ENCODE data around the gene CCDC80.

The CCDC80 gene

DNA sequence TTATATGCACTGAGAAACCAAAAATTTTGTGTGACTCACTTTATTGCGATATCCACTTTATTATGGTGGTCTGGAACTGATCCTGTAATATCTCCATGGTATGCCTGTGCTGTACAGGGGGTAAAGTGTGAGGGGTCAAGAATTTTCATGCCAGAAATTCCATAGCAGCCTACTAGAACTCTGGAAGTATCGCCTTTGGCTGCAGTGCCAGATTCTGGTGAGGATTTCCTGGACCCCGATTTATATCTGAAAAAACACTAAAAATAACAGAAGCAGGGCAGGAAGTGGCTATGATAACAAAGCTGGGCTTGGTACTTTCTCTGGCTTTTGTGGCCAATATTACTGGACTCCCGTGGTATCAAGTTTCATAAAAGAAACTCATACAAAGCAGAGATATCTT lies 36.4 kb downstream of the CCDC80 start:
- no peak overlapping the region for H3K27ac ChIP-seq
- no peak for TF ChIP-seq ZFX (IDR thresholded peaks at IDR 0.05)

DNA sequence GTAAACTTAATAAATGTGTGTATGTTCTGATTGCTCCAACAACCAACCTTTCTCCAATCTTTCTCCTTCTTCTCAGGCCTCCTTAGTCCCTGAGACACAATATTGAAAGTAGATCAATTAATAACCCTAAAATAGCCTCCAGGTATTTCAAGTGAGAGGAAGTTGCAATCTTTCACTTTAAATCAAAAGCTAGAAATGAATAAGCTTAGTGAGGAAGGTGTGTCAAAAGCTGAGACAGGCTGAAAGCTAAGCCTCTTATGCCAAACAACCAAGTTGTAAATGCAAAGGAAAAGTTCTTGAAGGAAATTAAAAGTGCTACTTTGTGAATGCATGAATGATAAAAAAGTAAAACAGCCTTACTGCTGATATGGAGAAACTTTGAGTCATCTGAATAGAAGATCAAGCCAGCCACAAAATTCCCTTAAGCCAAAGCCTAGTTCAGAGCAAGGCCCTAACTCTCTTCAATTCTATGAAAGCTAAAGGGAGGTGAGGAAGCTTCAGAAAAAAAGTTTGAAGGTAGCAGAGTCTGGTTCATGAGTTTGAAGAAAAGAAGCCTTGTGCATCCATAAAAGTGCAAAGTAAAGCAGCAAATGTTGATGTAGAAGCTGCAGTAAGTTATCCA lies 38.6 kb downstream of the CCDC80 start:
- H3K27ac ChIP-seq, result no peak overlapping the region
- TF ChIP-seq, protein P1, sequence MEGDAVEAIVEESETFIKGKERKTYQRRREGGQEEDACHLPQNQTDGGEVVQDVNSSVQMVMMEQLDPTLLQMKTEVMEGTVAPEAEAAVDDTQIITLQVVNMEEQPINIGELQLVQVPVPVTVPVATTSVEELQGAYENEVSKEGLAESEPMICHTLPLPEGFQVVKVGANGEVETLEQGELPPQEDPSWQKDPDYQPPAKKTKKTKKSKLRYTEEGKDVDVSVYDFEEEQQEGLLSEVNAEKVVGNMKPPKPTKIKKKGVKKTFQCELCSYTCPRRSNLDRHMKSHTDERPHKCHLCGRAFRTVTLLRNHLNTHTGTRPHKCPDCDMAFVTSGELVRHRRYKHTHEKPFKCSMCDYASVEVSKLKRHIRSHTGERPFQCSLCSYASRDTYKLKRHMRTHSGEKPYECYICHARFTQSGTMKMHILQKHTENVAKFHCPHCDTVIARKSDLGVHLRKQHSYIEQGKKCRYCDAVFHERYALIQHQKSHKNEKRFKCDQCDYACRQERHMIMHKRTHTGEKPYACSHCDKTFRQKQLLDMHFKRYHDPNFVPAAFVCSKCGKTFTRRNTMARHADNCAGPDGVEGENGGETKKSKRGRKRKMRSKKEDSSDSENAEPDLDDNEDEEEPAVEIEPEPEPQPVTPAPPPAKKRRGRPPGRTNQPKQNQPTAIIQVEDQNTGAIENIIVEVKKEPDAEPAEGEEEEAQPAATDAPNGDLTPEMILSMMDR (conservative IDR thresholded peaks at IDR 0.05), result no peak
- no peak for TF ChIP-seq ZFX (IDR thresholded peaks at IDR 0.05)

DNA sequence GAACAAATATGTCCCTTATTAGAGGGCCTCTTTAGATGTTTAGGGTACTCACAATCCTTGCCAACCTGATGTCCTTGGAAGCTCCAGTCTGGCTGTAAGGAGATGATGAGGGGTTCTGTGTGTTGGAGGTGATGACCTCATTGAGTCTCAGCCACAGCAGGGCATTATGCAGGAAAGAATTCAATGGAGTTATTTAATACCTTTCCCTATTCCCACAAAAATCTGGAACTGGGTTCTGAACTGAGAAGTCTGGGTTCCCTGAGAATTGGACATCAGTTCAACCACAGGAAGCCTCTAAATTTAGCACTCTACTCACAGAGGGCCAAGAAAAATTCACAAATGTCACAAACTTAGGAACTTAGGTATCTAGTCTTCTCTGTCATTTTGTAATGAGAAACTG lies 42.2 kb downstream of the CCDC80 start:
- no peak for TF ChIP-seq ZFX (IDR thresholded peaks at IDR 0.05)
- TF ChIP-seq, protein P1 (conservative IDR thresholded peaks at IDR 0.05), result no peak
- H3K27ac ChIP-seq, result no peak overlapping the region

DNA sequence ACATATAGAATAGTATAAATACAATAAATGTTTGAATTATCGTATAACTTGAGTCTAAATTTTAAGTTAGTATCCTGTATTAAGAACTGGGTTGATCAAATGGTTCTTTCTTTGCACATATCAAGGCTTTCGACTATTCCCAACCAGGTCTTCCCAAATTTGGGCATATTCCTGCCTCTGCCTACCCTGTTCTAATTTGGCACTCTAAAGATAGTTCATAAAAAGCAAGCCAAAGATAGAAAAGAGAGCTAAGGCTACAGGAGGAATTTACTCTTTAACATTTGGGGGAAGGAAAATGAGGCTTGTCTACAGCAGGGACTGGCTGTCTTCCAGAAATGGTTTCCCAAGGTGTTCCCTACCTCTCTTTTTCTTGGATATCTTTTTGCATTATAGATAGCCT lies 43.0 kb downstream of the CCDC80 start:
- no peak overlapping the region for H3K27ac ChIP-seq
- TF ChIP-seq ZFX (IDR thresholded peaks at IDR 0.05), result no peak
- TF ChIP-seq, protein P1 (conservative IDR thresholded peaks at IDR 0.05), result no peak

DNA sequence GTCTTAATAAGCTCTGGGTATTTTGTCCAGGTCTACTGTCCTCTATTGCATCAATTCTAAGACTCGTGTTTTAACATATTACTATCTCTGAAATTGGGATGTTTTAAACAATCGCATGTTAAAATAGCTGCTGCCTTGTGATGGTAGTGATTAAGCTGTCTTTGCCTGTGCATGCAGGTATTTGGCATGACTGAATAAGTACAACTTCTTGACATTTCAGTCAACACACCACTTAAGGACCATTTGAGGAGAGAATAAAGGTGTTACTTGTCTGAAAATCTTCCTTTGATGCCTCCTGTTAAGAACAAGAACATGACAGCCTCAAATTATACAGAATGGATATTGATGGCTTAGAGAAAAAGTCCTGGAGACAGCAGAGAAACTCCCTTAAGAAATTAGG lies 46.1 kb downstream of the CCDC80 start:
- no peak overlapping the region for H3K27ac ChIP-seq
- TF ChIP-seq, protein P1 (conservative IDR thresholded peaks at IDR 0.05), result no peak

DNA sequence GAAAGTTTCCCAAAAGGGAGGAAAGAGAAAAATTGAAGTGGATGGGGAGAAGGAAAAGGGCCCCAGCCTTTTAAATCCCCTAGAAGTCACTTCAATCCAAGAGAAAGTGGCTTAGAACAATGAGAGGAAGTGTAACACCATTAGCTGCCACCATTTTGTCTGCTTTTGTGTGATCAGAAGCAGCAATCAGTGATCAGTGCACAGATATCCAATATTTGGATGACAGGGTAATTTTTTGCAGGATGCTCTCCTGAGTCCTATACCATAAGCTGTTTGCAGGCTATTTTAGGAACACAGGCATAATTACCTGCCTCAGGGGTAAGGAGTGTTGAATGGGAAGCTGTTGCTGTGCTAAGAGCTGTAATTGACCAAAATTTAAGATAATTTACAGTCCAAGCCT lies 47.7 kb downstream of the CCDC80 start:
- no peak for TF ChIP-seq ZFX (IDR thresholded peaks at IDR 0.05)
- TF ChIP-seq, protein P1 (conservative IDR thresholded peaks at IDR 0.05), result no peak
- no peak overlapping the region for H3K27ac ChIP-seq

DNA sequence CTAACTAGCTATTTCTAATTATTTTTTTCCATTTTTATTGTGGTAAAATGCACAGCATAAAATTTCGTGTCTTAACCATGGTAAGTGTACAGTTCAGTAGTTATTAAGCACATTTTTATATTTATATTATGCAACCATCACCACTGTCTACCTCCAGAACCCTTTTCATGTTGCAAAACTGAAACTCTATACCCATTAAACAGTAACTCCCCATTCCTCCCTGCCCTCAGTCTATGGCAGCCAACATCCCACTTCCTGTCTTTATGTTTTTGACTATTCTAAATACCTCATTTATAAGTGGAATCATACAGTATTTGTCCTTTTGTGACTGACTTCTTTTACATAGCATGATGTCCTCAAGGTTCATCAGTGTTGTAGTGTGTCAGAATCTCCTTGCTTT lies 53.6 kb downstream of the CCDC80 start:
- no peak for TF ChIP-seq ZFX (IDR thresholded peaks at IDR 0.05)
- TF ChIP-seq, protein P1 (conservative IDR thresholded peaks at IDR 0.05), result no peak
- no peak overlapping the region for H3K27ac ChIP-seq

DNA sequence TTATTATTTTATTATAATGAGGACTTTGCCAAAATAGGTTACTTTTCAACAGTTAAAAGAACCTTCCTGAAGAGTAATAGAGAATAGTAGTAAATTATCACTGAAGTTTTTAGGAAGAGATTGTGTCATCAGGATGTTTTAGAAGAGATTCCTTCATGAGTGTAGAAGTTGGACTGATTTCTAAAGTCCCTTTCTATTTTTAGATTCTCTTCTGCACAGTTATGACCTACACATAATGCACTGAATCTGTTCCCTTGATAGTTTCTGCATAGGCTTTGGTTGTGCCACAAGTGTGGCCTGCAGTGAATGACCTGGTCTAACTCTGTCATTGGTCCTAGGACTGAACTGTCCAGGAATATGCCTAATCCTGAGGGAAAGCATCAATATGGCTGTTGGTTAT lies 55.2 kb downstream of the CCDC80 start:
- TF ChIP-seq, protein P1 (conservative IDR thresholded peaks at IDR 0.05), result no peak
- TF ChIP-seq ZFX (IDR thresholded peaks at IDR 0.05), result no peak
- no peak overlapping the region for H3K27ac ChIP-seq

Data from C4-2B (cell line).